Breast epithelium (tissue), 4 donors: ENCODE data around the gene NTHL1. TPM values are rescaled to one million over a fixed set of nuclear protein-coding genes. Genes with fewer than 3 reads are reported as not detected.

ENCODE experiments used
- DNase-seq, 2 donors: peaks; one replicate each; pipeline ENCODE4 v3.0.0-alpha.2; 2019; ENCODE audit warnings: low spot score in 2 of 2
- H3K27ac ChIP-seq, 2 donors: fragments of 200-600 bp; sonication (generic) in 1 of 2; one replicate each; pipeline ENCODE4 v1.5.1; 2016 to 2019; ENCODE audit warnings: mild to moderate bottlenecking in 1 of 2
- H3K27me3 ChIP-seq, 2 donors: fragments of 200-600 bp; sonication (generic) in 1 of 2; one replicate each; pipeline versions ENCODE4 v1.5.1 to v1.6.0; 2017 to 2019; ENCODE audit warnings: control low read depth in 1 of 2, mild to moderate bottlenecking in 1 of 2
- H3K36me3 ChIP-seq: fragments of 200-600 bp; one replicate; pipeline ENCODE4 v1.5.1; 2019
- H3K4me1 ChIP-seq, 2 donors: fragments of 200-600 bp; sonication (generic); one replicate each; pipeline ENCODE4 v1.5.1; 2016 to 2019; ENCODE audit warnings: control low read depth in 1 of 2
- H3K4me3 ChIP-seq, 3 donors: fragments of 200-600 bp; sonication (generic); 1 replicate in 2 of 3; 2 replicates in 1 of 3; pipeline ENCODE4 v1.5.1; 2016 to 2019; ENCODE audit warnings: mild to moderate bottlenecking in 3 of 3, moderate library complexity in 2 of 3
- H3K9me3 ChIP-seq, 2 donors: fragments of 200-600 bp; sonication (generic) in 1 of 2; one replicate each; pipeline ENCODE4 v1.5.1; 2016 to 2019; ENCODE audit warnings: control low read depth in 1 of 2
- POLR2A ChIP-seq: fragments of 450-650 bp; IDR thresholded peaks from one replicate; pipeline ENCODE4 v1.6.1; 2016; ENCODE audit warnings: antibody characterized with exemption, mild to moderate bottlenecking, moderate library complexity
- POLR2AphosphoS5 ChIP-seq, 3 donors: sonication (generic); formaldehyde crosslinking; IDR thresholded peaks; one replicate each; pipeline ENCODE4 v1.6.1; 2017; ENCODE audit warnings: antibody characterized with exemption in 3 of 3
- intact Hi-C: fragments of 100-400 bp; cut with DNase I; formaldehyde crosslinking; loops from one replicate; pipeline ENCODE4 v1.15.1; 2023; ENCODE audit warnings: low total_unique reads
- total RNA-seq, 3 donors: library from RNA; depleted of rRNA; stranded (reverse); fragments of >200 nt; gene quantifications; one replicate each; pipeline ENCODE4 v1.1.0, GENCODE V29; 2016
- TF ChIP-seq, protein P1 (sequence below), 3 donors: fragments of 450-650 bp; IDR thresholded peaks; one replicate each; pipeline ENCODE4 v1.5.1; 2016 to 2017; ENCODE audit warnings: antibody characterized with exemption in 3 of 3, mild to moderate bottlenecking in 3 of 3, moderate library complexity in 3 of 3

NTHL1 gene
- total RNA-seq, 3 donors from 2014 or later, result 10.6 to 27.9 (median 16.1) TPM

DNA sequence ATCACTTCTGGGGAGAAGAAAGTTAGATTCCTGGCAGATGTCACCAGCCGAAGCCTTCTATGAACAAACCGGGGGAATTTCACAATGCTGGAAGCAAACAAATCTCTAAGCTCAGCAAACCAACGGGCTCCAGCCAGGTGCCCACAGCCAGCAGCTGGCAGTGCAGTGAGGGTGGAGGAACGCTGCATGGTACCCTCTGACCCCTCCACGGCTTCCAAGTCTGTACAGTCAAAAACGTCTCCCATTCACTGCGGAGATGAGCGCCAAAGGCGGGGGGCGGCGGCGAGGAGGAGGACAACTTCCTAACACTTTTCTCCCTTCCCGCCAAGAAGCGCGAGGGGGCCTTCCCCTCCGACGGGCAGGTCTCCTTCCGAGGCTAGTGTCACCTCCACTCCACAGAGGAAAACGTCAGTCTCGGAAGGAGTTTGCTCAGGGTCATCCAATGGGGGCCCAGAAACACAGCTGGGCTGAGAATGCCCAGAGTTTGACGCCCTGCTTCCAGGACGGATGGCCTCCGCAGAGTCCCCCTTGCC is 38.9 kb downstream of the NTHL1 start:
- Histone ChIP-seq H3K36me3 (no peaks in the 10 kb centered on the region), H3K9me3 (no peaks in the 10 kb centered on the region), H3K4me3 (peak overlapping the region; percentile 87 to 96 (median 87)), H3K27ac (peak overlapping the region; percentile 92 to 97), H3K4me1 (peaks cover 13 to 30% of the 10 kb centered on the region in 2 donors), H3K27me3 (no peaks in the 10 kb centered on the region)
- intact Hi-C loops, result loop anchor here (5.0 kb wide), 1 partner anchor 1801 kb away; no protein-coding TSS in a partner anchor
- TF ChIP-seq POLR2AphosphoS5 (IDR thresholded peaks at IDR 0.05) (no peak), POLR2A (no peak)
- TF ChIP-seq, protein P1, sequence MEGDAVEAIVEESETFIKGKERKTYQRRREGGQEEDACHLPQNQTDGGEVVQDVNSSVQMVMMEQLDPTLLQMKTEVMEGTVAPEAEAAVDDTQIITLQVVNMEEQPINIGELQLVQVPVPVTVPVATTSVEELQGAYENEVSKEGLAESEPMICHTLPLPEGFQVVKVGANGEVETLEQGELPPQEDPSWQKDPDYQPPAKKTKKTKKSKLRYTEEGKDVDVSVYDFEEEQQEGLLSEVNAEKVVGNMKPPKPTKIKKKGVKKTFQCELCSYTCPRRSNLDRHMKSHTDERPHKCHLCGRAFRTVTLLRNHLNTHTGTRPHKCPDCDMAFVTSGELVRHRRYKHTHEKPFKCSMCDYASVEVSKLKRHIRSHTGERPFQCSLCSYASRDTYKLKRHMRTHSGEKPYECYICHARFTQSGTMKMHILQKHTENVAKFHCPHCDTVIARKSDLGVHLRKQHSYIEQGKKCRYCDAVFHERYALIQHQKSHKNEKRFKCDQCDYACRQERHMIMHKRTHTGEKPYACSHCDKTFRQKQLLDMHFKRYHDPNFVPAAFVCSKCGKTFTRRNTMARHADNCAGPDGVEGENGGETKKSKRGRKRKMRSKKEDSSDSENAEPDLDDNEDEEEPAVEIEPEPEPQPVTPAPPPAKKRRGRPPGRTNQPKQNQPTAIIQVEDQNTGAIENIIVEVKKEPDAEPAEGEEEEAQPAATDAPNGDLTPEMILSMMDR (IDR thresholded peaks at IDR 0.05), result no peak
- DNase-seq, result no peak

- peaks cover 13 to 30% of the 10 kb centered on the region in 2 donors for H3K4me1 ChIP-seq
- peak; percentile 26 to 55 (median 53) for TF ChIP-seq POLR2AphosphoS5 (IDR thresholded peaks at IDR 0.05)
- TF ChIP-seq, protein P1 (IDR thresholded peaks at IDR 0.05), result no peak
- no peaks in the 10 kb centered on the region for H3K9me3 ChIP-seq
- no peaks in the 10 kb centered on the region for H3K27me3 ChIP-seq
- no peaks in the 10 kb centered on the region for H3K36me3 ChIP-seq
- intact Hi-C loops, result loop anchor here (5.0 kb wide), 1 partner anchor 1801 kb away; no protein-coding TSS in a partner anchor
- DNase-seq, result peak in 1 of 2 donors; percentile 75
- H3K27ac ChIP-seq, result peak overlapping the region; percentile 59 to 92
- peak overlapping the region; percentile 87 to 96 (median 87) for H3K4me3 ChIP-seq
Measured at GRCh38 chr16:2008009-2008526, 39.6 kb downstream of the NTHL1 start.

DNA sequence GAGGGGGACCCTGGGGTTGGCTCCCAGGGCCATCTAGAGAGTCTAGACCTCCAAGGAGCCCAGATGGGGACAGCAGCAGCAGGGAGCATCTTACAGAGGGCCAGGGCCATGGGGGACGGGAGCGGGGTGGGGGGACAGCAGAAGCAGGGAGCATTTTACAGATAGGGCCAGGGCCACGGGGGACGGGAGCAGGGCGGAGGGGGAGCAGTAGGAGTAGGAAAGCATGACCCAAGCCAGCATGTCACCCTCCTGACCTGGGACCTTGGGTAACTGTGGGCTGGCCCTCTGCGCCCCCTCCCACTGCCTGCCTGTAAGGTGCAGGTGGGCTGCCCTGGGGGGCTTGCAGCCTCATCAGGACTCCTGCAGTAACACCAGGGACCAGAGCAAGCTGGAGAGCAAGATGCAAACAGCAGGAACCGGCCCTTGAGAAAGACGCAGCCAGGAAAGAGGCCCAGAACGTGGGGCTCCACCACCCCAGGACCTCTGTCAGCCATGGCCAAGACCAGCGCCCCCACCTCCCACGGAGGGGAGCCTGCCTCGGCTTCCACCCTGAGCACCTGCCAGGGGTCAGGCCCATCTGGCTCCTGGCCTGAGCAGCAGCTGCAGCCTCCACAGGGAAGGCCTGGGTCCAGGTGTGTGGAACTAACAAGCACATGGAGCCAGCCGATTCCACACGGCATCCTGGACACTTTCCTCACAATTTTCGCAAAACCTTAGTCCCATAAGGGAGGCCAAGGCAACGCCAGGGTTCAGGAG is 40.4 kb downstream of the NTHL1 start:
- intact Hi-C loops, result loop anchor here (5.0 kb wide), 1 partner anchor 1800 kb away; no protein-coding TSS in a partner anchor
- Histone ChIP-seq H3K4me1 (peaks cover 13 to 30% of the 10 kb centered on the region in 2 donors), H3K4me3 (peak overlapping the region in 1 of 3 donors; percentile 87), H3K27ac (peak overlapping the region; percentile 59 to 92), H3K9me3 (no peaks in the 10 kb centered on the region), H3K27me3 (no peaks in the 10 kb centered on the region), H3K36me3 (peaks cover 4% of the 10 kb centered on the region)
- DNase-seq, result no peak
- TF ChIP-seq, protein P1 (IDR thresholded peaks at IDR 0.05), result no peak
- TF ChIP-seq POLR2A (no peak), POLR2AphosphoS5 (IDR thresholded peaks at IDR 0.05) (no peak)

- peaks cover 12% of the 10 kb centered on the region for H3K36me3 ChIP-seq
- intact Hi-C loops, result loop anchor here (5.0 kb wide), 1 partner anchor 1799 kb away; no protein-coding TSS in a partner anchor
- peaks cover 13 to 30% of the 10 kb centered on the region in 2 donors for H3K4me1 ChIP-seq
- no peak overlapping the region for H3K4me3 ChIP-seq
- H3K9me3 ChIP-seq, result no peaks in the 10 kb centered on the region
- DNase-seq, result no peak
- no peaks in the 10 kb centered on the region for H3K27me3 ChIP-seq
- H3K27ac ChIP-seq, result no peak overlapping the region
- TF ChIP-seq POLR2AphosphoS5 (IDR thresholded peaks at IDR 0.05), result no peak
- TF ChIP-seq POLR2A, result no peak
- TF ChIP-seq, protein P1 (IDR thresholded peaks at IDR 0.05), result no peak
Measured at GRCh38 chr16:2006317-2006716, 41.3 kb downstream of the NTHL1 start.

DNA sequence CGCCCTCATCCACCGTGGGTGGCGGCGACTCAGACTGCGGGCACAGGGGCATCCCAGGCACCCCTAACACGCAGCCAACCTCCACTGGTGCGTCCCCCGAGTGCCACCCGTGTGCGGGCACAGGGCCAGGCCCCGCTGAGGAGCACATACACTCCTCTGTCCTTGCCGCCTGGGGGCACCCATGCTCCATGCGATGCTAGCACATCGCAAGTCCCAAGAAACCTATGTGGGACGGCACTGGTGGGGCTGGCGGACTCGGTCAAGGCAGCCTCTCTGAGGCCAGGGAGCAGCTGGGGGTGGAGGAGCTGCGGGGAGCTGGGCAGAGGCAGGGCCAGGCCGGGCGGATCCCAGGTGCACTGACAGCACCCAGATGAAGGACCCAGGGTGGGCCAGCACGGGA is 42.0 kb downstream of the NTHL1 start:
- H3K9me3 ChIP-seq, result no peaks in the 10 kb centered on the region
- intact Hi-C loops, result loop anchor here (5.0 kb wide), 1 partner anchor 1798 kb away; no protein-coding TSS in a partner anchor
- H3K36me3 ChIP-seq, result peaks cover 12% of the 10 kb centered on the region
- H3K4me3 ChIP-seq, result no peak overlapping the region
- H3K4me1 ChIP-seq, result peaks cover 13 to 30% of the 10 kb centered on the region in 2 donors
- TF ChIP-seq POLR2AphosphoS5 (IDR thresholded peaks at IDR 0.05), result no peak
- TF ChIP-seq POLR2A, result no peak
- TF ChIP-seq, protein P1 (IDR thresholded peaks at IDR 0.05), result no peak
- no peak overlapping the region for H3K27ac ChIP-seq
- no peaks in the 10 kb centered on the region for H3K27me3 ChIP-seq
- DNase-seq, result no peak
